ENCODE data around the gene CDS2.

DNA sequence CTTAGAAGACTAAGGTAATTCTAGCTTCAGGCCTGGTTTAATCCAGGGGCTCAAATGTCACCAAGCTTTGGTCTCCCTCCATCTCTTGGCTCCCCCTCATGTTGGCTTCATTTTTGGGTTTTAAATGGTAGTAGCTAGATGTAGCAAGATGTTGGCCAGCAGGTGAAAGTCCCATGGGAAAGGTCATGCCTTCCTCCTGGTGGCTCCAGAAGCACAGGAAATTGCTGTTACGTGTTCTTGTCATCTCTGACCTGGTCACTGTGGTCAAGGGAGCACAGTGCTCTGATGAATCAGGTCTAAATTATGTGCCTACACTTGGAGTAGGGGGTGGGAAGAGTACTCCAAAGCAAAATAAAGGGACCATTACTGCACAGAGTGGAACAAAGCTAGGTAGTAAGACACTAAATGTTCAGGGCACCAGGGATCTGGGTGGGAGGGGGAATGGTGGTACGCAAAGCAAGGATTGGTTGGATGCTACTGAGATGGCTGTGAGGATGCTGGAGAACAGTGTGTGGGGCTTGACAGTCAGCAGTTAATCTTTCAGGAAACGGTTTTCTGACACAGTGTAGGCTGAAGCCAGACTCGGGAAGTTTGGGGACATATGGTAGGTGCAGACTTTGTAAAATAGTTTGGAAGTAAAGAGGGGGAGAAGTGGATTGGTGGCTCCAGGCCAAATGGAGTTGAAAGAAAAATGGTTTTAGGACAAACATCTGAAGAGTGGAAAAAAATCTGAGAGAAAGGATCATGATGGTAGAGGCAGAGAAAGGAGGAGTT lies 30.1 kb downstream of the CDS2 start:
- TF ChIP-seq, protein P1, sequence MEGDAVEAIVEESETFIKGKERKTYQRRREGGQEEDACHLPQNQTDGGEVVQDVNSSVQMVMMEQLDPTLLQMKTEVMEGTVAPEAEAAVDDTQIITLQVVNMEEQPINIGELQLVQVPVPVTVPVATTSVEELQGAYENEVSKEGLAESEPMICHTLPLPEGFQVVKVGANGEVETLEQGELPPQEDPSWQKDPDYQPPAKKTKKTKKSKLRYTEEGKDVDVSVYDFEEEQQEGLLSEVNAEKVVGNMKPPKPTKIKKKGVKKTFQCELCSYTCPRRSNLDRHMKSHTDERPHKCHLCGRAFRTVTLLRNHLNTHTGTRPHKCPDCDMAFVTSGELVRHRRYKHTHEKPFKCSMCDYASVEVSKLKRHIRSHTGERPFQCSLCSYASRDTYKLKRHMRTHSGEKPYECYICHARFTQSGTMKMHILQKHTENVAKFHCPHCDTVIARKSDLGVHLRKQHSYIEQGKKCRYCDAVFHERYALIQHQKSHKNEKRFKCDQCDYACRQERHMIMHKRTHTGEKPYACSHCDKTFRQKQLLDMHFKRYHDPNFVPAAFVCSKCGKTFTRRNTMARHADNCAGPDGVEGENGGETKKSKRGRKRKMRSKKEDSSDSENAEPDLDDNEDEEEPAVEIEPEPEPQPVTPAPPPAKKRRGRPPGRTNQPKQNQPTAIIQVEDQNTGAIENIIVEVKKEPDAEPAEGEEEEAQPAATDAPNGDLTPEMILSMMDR (IDR thresholded peaks at IDR 0.05) = no peak
- TF ChIP-seq POLR2A (IDR thresholded peaks at IDR 0.05) = no peak

Data from lower leg skin (tissue), 3 donors.